Activated T-helper 2 cell treated with anti-CD3 and anti-CD28 coated beads, Interferon-gamma antibody, Interleukin-2, Interleukin-4, amounts not matched to agents 10 μg/mL and 5 μg/mL and 100 μg/mL, durations not matched to agents 14 hours and 24 hours and 36 hours (primary cell): Measurements from ENCODE around the gene APOBEC2. TPM values are rescaled to one million over a fixed set of nuclear protein-coding genes. Genes with fewer than 3 reads are reported as not detected.

ENCODE experiments used
- total RNA-seq: library from RNA; stranded (reverse); gene quantifications from 2 replicates; pipeline ENCODE4 v1.2.3, GENCODE V29; 2022

Gene APOBEC2
- total RNA-seq, 1 donor from 2014 or later: not detected

Other genes starting within 250 kb of the APOBEC2 start
- 1.1 and 1.6 TPM in 2 replicates for gene UNC5CL, start 14.0 kb upstream of the APOBEC2 start, total RNA-seq
- gene TSPO2, start 10.7 kb upstream of the APOBEC2 start, total RNA-seq: not detected in 2 replicates
- 28.0 and 33.7 TPM in 2 replicates for gene OARD1, start 19.2 kb downstream of the APOBEC2 start, total RNA-seq
- gene NFYA, start 19.8 kb downstream of the APOBEC2 start, total RNA-seq: 28.1 and 28.2 TPM in 2 replicates
- gene TREML1, start 101.1 kb downstream of the APOBEC2 start, total RNA-seq: not detected in 2 replicates
- not detected in 2 replicates for gene TREM2, start 109.9 kb downstream of the APOBEC2 start, total RNA-seq
- 3.7 and 3.9 TPM in 2 replicates for gene TREML2, start 147.9 kb downstream of the APOBEC2 start, total RNA-seq
- gene TREML4, start 175.1 kb downstream of the APOBEC2 start, total RNA-seq: not detected in 2 replicates
- not detected in 2 replicates for gene TREM1, start 233.5 kb downstream of the APOBEC2 start, total RNA-seq